Lower leg skin (tissue), 3 donors: ENCODE data around the gene POU2AF1.

ENCODE experiments used
- CTCF ChIP-seq, 3 donors: fragments of 450-650 bp; IDR thresholded peaks; one replicate each; pipeline ENCODE4 v1.5.1; 2016; ENCODE audit warnings: antibody characterized with exemption in 3 of 3, mild to moderate bottlenecking in 3 of 3, moderate library complexity in 2 of 3
- POLR2A ChIP-seq, 2 donors: fragments of 450-650 bp; IDR thresholded peaks; one replicate each; pipeline ENCODE4 v1.6.1; 2016 to 2017; ENCODE audit warnings: antibody characterized with exemption in 2 of 2, mild to moderate bottlenecking in 1 of 2, moderate library complexity in 1 of 2

- TF ChIP-seq CTCF (IDR thresholded peaks at IDR 0.05): no peak
- TF ChIP-seq POLR2A (IDR thresholded peaks at IDR 0.05): no peak
Observed at GRCh38 chr11:111344032-111344431, 35.0 kb downstream of the POU2AF1 start.
